SK-N-SH (cell line): Measurements from ENCODE around the gene MED15. TPM values are rescaled to one million over a fixed set of nuclear protein-coding genes. Genes with fewer than 3 reads are reported as not detected.

Experiments
- CTCF ChIA-PET: fragments of 300-600, 350-600 bp; formaldehyde crosslinking; extraction: SDS; loops from one replicate; lab custom pipeline; 2021; lab: Yijun Ruan, JAX
- POLR2A ChIA-PET: fragments of 350-600 bp; sonication (Branson Sonifier 250); formaldehyde crosslinking; extraction: SDS; loops from one replicate; lab custom pipeline; 2020; ENCODE audit warnings: antibody characterized with exemption, inconsistent platforms; lab: Yijun Ruan, JAX
- DNase-seq: peaks from one replicate; pipeline ENCODE4 v3.0.0; 2012
- H2AFZ ChIP-seq: fragments of 200-600 bp; sonication (generic); 2 replicates; pipeline ENCODE4 v1.8.1; 2016; ENCODE audit warnings: antibody characterized with exemption, mild to moderate bottlenecking, low read depth
- H3F3A ChIP-seq: fragments of 200-600 bp; sonication (generic); replicated peaks from 2 replicates; pipeline ENCODE3; 2016; ENCODE audit warnings: antibody characterized with exemption, mild to moderate bottlenecking; ENCODE audit not compliant: insufficient read depth
- H3K27ac ChIP-seq, 2 experiments: fragments of 200-500 bp in 1 of 2; fragments of 200-600 bp in 1 of 2; sonication (Bioruptor generic) in 1 of 2; sonication (generic), shearing (Covaris generic) in 1 of 2; 2 replicates each; pipeline versions ENCODE4 v1.5.1 to v1.6.1; 2014 to 2016; ENCODE audit warnings: low read depth in 2 of 2, inconsistent platforms in 1 of 2, low read length in 1 of 2, mild to moderate bottlenecking in 1 of 2, mixed read lengths in 1 of 2
- H3K27me3 ChIP-seq: fragments of 200-600 bp; sonication (generic), shearing (Covaris generic); 2 replicates; pipeline ENCODE4 v1.6.1; 2016; ENCODE audit warnings: mixed run types; ENCODE audit not compliant: insufficient read depth
- H3K36me3 ChIP-seq, 2 experiments: fragments of 200-500 bp in 1 of 2; fragments of 200-600 bp in 1 of 2; sonication (Bioruptor generic) in 1 of 2; sonication (generic) in 1 of 2; replicated peaks in 1 of 2; 2 replicates each; pipeline versions ENCODE3 to v1.5.1; 2014 to 2016; ENCODE audit warnings: low read length in 1 of 2, mild to moderate bottlenecking in 1 of 2; ENCODE audit not compliant: insufficient read depth in 2 of 2, control insufficient read depth in 1 of 2
- H3K4me1 ChIP-seq, 2 experiments: fragments of 200-500 bp in 1 of 2; fragments of 200-600 bp in 1 of 2; sonication (Bioruptor generic) in 1 of 2; sonication (generic), shearing (Covaris generic) in 1 of 2; 2 replicates each; pipeline versions ENCODE4 v1.5.1 to v1.6.1; 2014 to 2016; ENCODE audit warnings: low read depth in 1 of 2, low read length in 1 of 2, mixed run types in 1 of 2; ENCODE audit not compliant: insufficient read depth in 2 of 2, control insufficient read depth in 1 of 2
- H3K4me2 ChIP-seq: fragments of 200-600 bp; sonication (generic), shearing (Covaris generic); 2 replicates; pipeline ENCODE4 v1.6.1; 2017; ENCODE audit warnings: mixed run types
- H3K4me3 ChIP-seq, 2 experiments: fragments of 200-500 bp in 1 of 2; fragments of 200-600 bp in 1 of 2; sonication (Bioruptor generic) in 1 of 2; sonication (generic), shearing (Covaris generic) in 1 of 2; 2 replicates each; pipeline versions ENCODE4 v1.5.1 to v1.8.1; 2014 to 2016; ENCODE audit warnings: low read depth in 2 of 2, inconsistent platforms in 1 of 2, low read length in 1 of 2, mild to moderate bottlenecking in 1 of 2, mixed read lengths in 1 of 2, moderate library complexity in 1 of 2
- H3K79me2 ChIP-seq: fragments of 200-600 bp; sonication (generic); 2 replicates; pipeline ENCODE4 v1.8.1; 2017; ENCODE audit warnings: mild to moderate bottlenecking; ENCODE audit not compliant: insufficient read depth
- H3K9ac ChIP-seq: fragments of 200-600 bp; sonication (generic); 2 replicates; pipeline ENCODE4 v1.6.1; 2017; ENCODE audit warnings: mixed run types
- H3K9me2 ChIP-seq: fragments of 200-600 bp; sonication (generic); 2 replicates; pipeline ENCODE4 v1.6.1; 2017; ENCODE audit warnings: mixed run types
- H3K9me3 ChIP-seq: fragments of 200-600 bp; sonication (generic); 2 replicates; pipeline ENCODE4 v1.6.1; 2017; ENCODE audit warnings: mixed run types, mild to moderate bottlenecking, moderate library complexity
- H4K20me1 ChIP-seq: fragments of 200-600 bp; sonication (generic); 2 replicates; pipeline ENCODE4 v1.6.1; 2017; ENCODE audit warnings: mild to moderate bottlenecking, mixed run types; ENCODE audit not compliant: insufficient read depth
- CHD2 ChIP-seq: fragments of 150-350 bp; IDR thresholded peaks from 2 replicates; pipeline ENCODE4 v1.6.1; 2018; ENCODE audit warnings: low read length; ENCODE audit not compliant: partially characterized antibody
- ELF1 ChIP-seq: IDR thresholded peaks from 2 replicates; pipeline ENCODE4 v1.4.0; 2012
- FOSL2 ChIP-seq: IDR thresholded peaks from 2 replicates; pipeline ENCODE4 v1.4.0; 2012; ENCODE audit warnings: low read depth, mild to moderate bottlenecking, moderate library complexity, borderline replicate concordance
- FOXJ3 ChIP-seq: sonication (generic); formaldehyde crosslinking; IDR thresholded peaks from 2 replicates; pipeline ENCODE4 v1.5.1; 2020; ENCODE audit warnings: mild to moderate bottlenecking, missing genetic modification reagents
- FOXM1 ChIP-seq: IDR thresholded peaks from 2 replicates; pipeline ENCODE4 v1.4.0; 2012; ENCODE audit warnings: low read depth, mild to moderate bottlenecking
- GABPA ChIP-seq: IDR thresholded peaks from 2 replicates; pipeline ENCODE4 v1.4.0; 2012; ENCODE audit warnings: low read depth, mild to moderate bottlenecking
- JUND ChIP-seq: IDR thresholded peaks from 2 replicates; pipeline ENCODE4 v1.4.0; 2012
- MAX ChIP-seq: IDR thresholded peaks from 2 replicates; pipeline ENCODE4 v1.4.0; 2012; ENCODE audit warnings: low read depth
- MXI1 ChIP-seq: IDR thresholded peaks from 2 replicates; pipeline ENCODE4 v1.6.1; 2012; ENCODE audit warnings: mild to moderate bottlenecking, low read depth, low read length, improper control_type of control experiment
- NRF1 ChIP-seq: IDR thresholded peaks from 2 replicates; pipeline ENCODE4 v1.6.1; 2012; ENCODE audit warnings: low read depth, mild to moderate bottlenecking, low read length
- POLR2AphosphoS5 ChIP-seq: IDR thresholded peaks from 2 replicates; pipeline ENCODE4 v1.6.1; 2012; ENCODE audit warnings: low read depth, low read length
- RCOR1 ChIP-seq: fragments of 150-350 bp; IDR thresholded peaks from 2 replicates; pipeline ENCODE4 v1.6.1; 2017; ENCODE audit warnings: antibody characterized with exemption, low read length
- RFX5 ChIP-seq: IDR thresholded peaks from 2 replicates; pipeline ENCODE4 v1.6.1; 2012; ENCODE audit warnings: mild to moderate bottlenecking, improper control_type of control experiment, low read length
- TAF1 ChIP-seq: IDR thresholded peaks from 2 replicates; pipeline ENCODE4 v1.6.1; 2012; ENCODE audit warnings: low read depth, mild to moderate bottlenecking, low read length, moderate library complexity, borderline replicate concordance
- TCF12 ChIP-seq: IDR thresholded peaks from 2 replicates; pipeline ENCODE4 v1.4.0; 2012
- USF1 ChIP-seq: IDR thresholded peaks from 2 replicates; pipeline ENCODE4 v1.4.0; 2012; ENCODE audit warnings: low read depth, borderline replicate concordance
- YY1 ChIP-seq: IDR thresholded peaks from 2 replicates; pipeline ENCODE4 v1.4.0; 2012; ENCODE audit warnings: low read depth, mild to moderate bottlenecking
- ZBTB33 ChIP-seq: IDR thresholded peaks from 2 replicates; pipeline ENCODE4 v1.4.0; 2012; ENCODE audit warnings: low read depth, borderline replicate concordance
- WGBS: methylation state at CpG from one replicate; pipeline ENCODE4 v1.1.6; 2017; ENCODE audit warnings: low lambda C conversion rate; 5-methylcytosine and 5-hydroxymethylcytosine counted together
- polyA plus RNA-seq, 3 experiments: library from polyadenylated mRNA; depleted of rRNA; stranded (reverse); fragments of >200 nt; gene quantifications; 2 replicates each; pipeline ENCODE4 v1.2.3, GENCODE V29; 2012

Gene MED15
- 36.0 and 45.1 TPM in 2 replicates for polyA plus RNA-seq (2012; rRNA removed)
- 20.6 and 30.1 TPM in 2 replicates for polyA plus RNA-seq (2012; cell fraction: cytosol; rRNA removed)
- 186 and 205 TPM in 2 replicates for polyA plus RNA-seq (2012; cell fraction: nucleus; rRNA removed)

- H3K4me3 ChIP-seq = peak within 1 kb of the TSS; percentile 67 to 78
- H3K79me2 ChIP-seq = peaks cover 55% of the 10 kb centered on the region
- no peaks in the 10 kb centered on the region for H3K9me2 ChIP-seq
- no peak for TF ChIP-seq ZBTB33
- TF ChIP-seq YY1 = peak; percentile 57; the same call in 1 of the 2 replicates
- no peak for TF ChIP-seq RFX5
- peak; percentile 85 for TF ChIP-seq TAF1
- peak; percentile 61; the same call in 1 of the 2 replicates for TF ChIP-seq MXI1
- no peak for TF ChIP-seq NRF1
- peak; percentile 39; the same call in 1 of the 2 replicates for TF ChIP-seq JUND
- TF ChIP-seq CHD2 = peak; percentile 96
- TF ChIP-seq POLR2AphosphoS5 = peak; percentile 87
- TF ChIP-seq FOXJ3 (CRISPR knock-in tag) = peak; percentile 52; the same call in 1 of the 2 replicates
- TF ChIP-seq RCOR1 = no peak
- peak; percentile 63 for TF ChIP-seq MAX
- no peak for TF ChIP-seq FOXM1
- TF ChIP-seq USF1 = no peak
- TF ChIP-seq GABPA = peak; percentile 99
- TF ChIP-seq TCF12 = peak; percentile 19; the same call in 1 of the 2 replicates
- TF ChIP-seq ELF1 = peak; percentile 99
- TF ChIP-seq FOSL2 = peak; percentile 31; the same call in 1 of the 2 replicates
- H3F3A ChIP-seq = peaks cover 23% of the 10 kb centered on the region
- POLR2A ChIA-PET = interaction anchor here (0.9 to 1.0 kb wide), 2 partner anchors 11 to 30 kb away, joined by 3 to 4 read pairs; no protein-coding TSS in a partner anchor
- 2% methylated on average over 11 of the region's 58 CpGs for WGBS
- H4K20me1 ChIP-seq = peaks cover 28% of the 10 kb centered on the region
- peak within 1 kb of the TSS; percentile 98 for H3K9ac ChIP-seq
- CTCF ChIA-PET = interaction anchor here (0.9 to 2.8 kb wide), 6 partner anchors 10 to 76 kb away, joined by 3 to 11 read pairs (median 5); no protein-coding TSS in a partner anchor
- peak within 1 kb of the TSS; percentile 87 to 96 for H3K27ac ChIP-seq
- H2AFZ ChIP-seq = peak within 1 kb of the TSS; percentile 91
- H3K9me3 ChIP-seq = no peaks in the 10 kb centered on the region
- peak; percentile 90 for DNase-seq
- peaks cover 22 to 34% of the 10 kb centered on the region in 2 experiments; a peak in 3 of 4 replicates for H3K4me1 ChIP-seq
- peak within 1 kb of the TSS; percentile 99 for H3K4me2 ChIP-seq
- no peaks in the 10 kb centered on the region for H3K27me3 ChIP-seq
- peaks cover 2 to 8% of the 10 kb centered on the region in 2 experiments for H3K36me3 ChIP-seq
Measured at GRCh38 chr22:20507253-20508066, at the start of gene MED15. Gene MED15 (plus strand): TSS chr22:20507610. CDS start chr22:20507679, 69 bp downstream.
